HepG2 (cell line): ENCODE results near the gene SCGB1D1. TPM values are rescaled to one million over a fixed set of nuclear protein-coding genes. Genes with fewer than 3 reads are reported as not detected.

Source experiments
- ATAC-seq: fragments of 200-7000 bp; cut with Tn5 transposase; 3 replicates; pipeline ENCODE4 v1.9.1; 2020; ENCODE audit warnings: mild to moderate bottlenecking, moderate library complexity
- BruUV-seq: library from RNA; stranded (reverse); fragments of 400-500 nt; replicated peaks from 2 replicates; lab custom pipeline; 2021; lab: Mats Ljungman, UMichigan
- CTCF ChIA-PET: fragments of 300-600 bp; formaldehyde crosslinking; extraction: SDS; loops from one replicate; lab custom pipeline; 2021; ENCODE audit warnings: low total read pairs, inconsistent platforms, low intra/inter-chr PET ratio; lab: Yijun Ruan, JAX
- POLR2A ChIA-PET: fragments of 350-600 bp; sonication (Branson Sonifier 250); formaldehyde crosslinking; loops from one replicate; lab custom pipeline; 2020; ENCODE audit warnings: antibody characterized with exemption, inconsistent platforms; lab: Yijun Ruan, JAX
- DNase-seq: peaks from one replicate; pipeline ENCODE4 v3.0.0-alpha.2; 2015; ENCODE audit warnings: low spot score
- FAIRE-seq: peaks from 3 replicates; lab custom pipeline; 2011; peaks lifted over from hg19 to GRCh38; lab: Jason Lieb, UNC
- H2AFZ ChIP-seq: one replicate; pipeline ENCODE4 v1.6.1; 2011; ENCODE audit warnings: low read length, inconsistent platforms
- H3K27ac ChIP-seq: fragments of 300-600 bp; 3 replicates; pipeline ENCODE4 v1.8.0; 2011; ENCODE audit warnings: mixed run types, mild to moderate bottlenecking, mixed read lengths, low read length, inconsistent platforms; ENCODE audit not compliant: insufficient read depth; ENCODE audit errors: extremely low read length
- H3K27me3 ChIP-seq, 2 experiments: fragments of 200-600 bp in 1 of 2; 2 replicates in 1 of 2; 3 replicates in 1 of 2; pipeline versions ENCODE4 v1.6.0 to v1.8.0; 2011; ENCODE audit warnings: low read length in 2 of 2, mild to moderate bottlenecking in 2 of 2, moderate library complexity in 2 of 2, inconsistent platforms in 1 of 2; ENCODE audit not compliant: insufficient read depth in 2 of 2, control insufficient read depth in 1 of 2
- H3K36me3 ChIP-seq, 2 experiments: fragments of 200-600 bp in 1 of 2; replicated peaks in 1 of 2; 2 replicates in 1 of 2; 3 replicates in 1 of 2; pipeline versions ENCODE4 v1.5.1 to v1.8.0; 2011; ENCODE audit warnings: low read length in 2 of 2, inconsistent platforms in 1 of 2; ENCODE audit not compliant: insufficient read depth in 2 of 2, control insufficient read depth in 1 of 2
- H3K4me1 ChIP-seq: 2 replicates; pipeline ENCODE4 v1.5.1; 2012; ENCODE audit warnings: low read length, inconsistent platforms; ENCODE audit not compliant: insufficient read depth
- H3K4me2 ChIP-seq: 2 replicates; pipeline ENCODE4 v1.6.0; 2011; ENCODE audit warnings: low read depth, low read length, inconsistent platforms
- H3K4me3 ChIP-seq, 3 experiments: fragments of 200-600 bp in 1 of 3; sonication (generic), shearing (Covaris generic) in 1 of 3; replicated peaks in 1 of 3; 2 replicates each; pipeline ENCODE4 v1.5.1; 2011 to 2016; ENCODE audit warnings: low read length in 3 of 3, inconsistent platforms in 2 of 3, low read depth in 2 of 3, mild to moderate bottlenecking in 2 of 3, control low read depth in 1 of 3, mixed read lengths in 1 of 3; ENCODE audit not compliant: insufficient read depth in 1 of 3
- H3K79me2 ChIP-seq: one replicate; pipeline ENCODE4 v1.6.1; 2011; ENCODE audit warnings: low read length, inconsistent platforms; ENCODE audit not compliant: insufficient read depth
- H3K9ac ChIP-seq: 2 replicates; pipeline ENCODE4 v1.6.0; 2011; ENCODE audit warnings: mild to moderate bottlenecking, low read depth, low read length, inconsistent platforms; ENCODE audit not compliant: insufficient read depth
- H3K9me3 ChIP-seq: 2 replicates; pipeline ENCODE4 v1.5.1; 2012; ENCODE audit warnings: mild to moderate bottlenecking, low read length
- H4K20me1 ChIP-seq: 2 replicates; pipeline ENCODE4 v1.6.0; 2011; ENCODE audit warnings: inconsistent platforms, mild to moderate bottlenecking, low read length, moderate library complexity; ENCODE audit not compliant: insufficient read depth
- AGO2 ChIP-seq: fragments of 200-400 bp; formaldehyde crosslinking; optimal IDR thresholded peaks from 2 replicates; pipeline ENCODE3; 2017; ENCODE audit warnings: mild to moderate bottlenecking, low read depth, low read length, moderate library complexity
- FOXO1 ChIP-seq: sonication (generic); formaldehyde crosslinking; IDR thresholded peaks from 2 replicates; pipeline ENCODE4 v1.4.0; 2020; ENCODE audit warnings: missing genetic modification reagents
- GATAD1 ChIP-seq: IDR thresholded peaks from 2 replicates; pipeline ENCODE4 v1.6.1; 2016; ENCODE audit warnings: missing genetic modification reagents, missing compliant biosample characterization
- GTF3A ChIP-seq: sonication (generic); formaldehyde crosslinking; conservative IDR thresholded peaks from 2 replicates; pipeline ENCODE4 v1.4.0; 2020; ENCODE audit warnings: mild to moderate bottlenecking, missing genetic modification reagents
- NR2F2 ChIP-seq: IDR thresholded peaks from 2 replicates; pipeline ENCODE4 v1.6.1; 2012; ENCODE audit warnings: low read depth, inconsistent platforms, borderline replicate concordance
- PITX1 ChIP-seq: sonication (generic); formaldehyde crosslinking; IDR thresholded peaks from 2 replicates; pipeline ENCODE4 v1.5.1; 2020; ENCODE audit warnings: mild to moderate bottlenecking, missing genetic modification reagents
- SRSF4 ChIP-seq: fragments of 200-400 bp; formaldehyde crosslinking; IDR thresholded peaks from one replicate; pipeline ENCODE4 v1.6.1; 2018; ENCODE audit warnings: mild to moderate bottlenecking, low read depth, low read length, moderate library complexity; ENCODE audit not compliant: poor library complexity, severe bottlenecking
- ZNF496 ChIP-seq: sonication (generic); formaldehyde crosslinking; IDR thresholded peaks from 2 replicates; pipeline ENCODE4 v1.8.1; 2023; ENCODE audit warnings: mild to moderate bottlenecking, moderate library complexity, missing genetic modification reagents; ENCODE audit not compliant: insufficient replicate concordance
- WGBS: methylation state at CpG from one replicate; pipeline ENCODE4 v1.1.6; 2017; ENCODE audit warnings: low lambda C conversion rate; 5-methylcytosine and 5-hydroxymethylcytosine counted together
- in situ Hi-C: cut with HindIII; loops from 2 replicates; pipeline ENCODE4 v1.10.0; 2017; ENCODE audit warnings: low pct_unique_long_range_greater_than_20kb; ENCODE audit not compliant: extremely low pct_ligation_motif_present
- intact Hi-C: fragments of 100-400 bp; cut with micrococcal nuclease; formaldehyde crosslinking; loops from one replicate; pipeline ENCODE4 v1.10.0; 2022; ENCODE audit not compliant: unreplicated experiment
- polyA plus RNA-seq, 8 experiments: library from polyadenylated mRNA; depleted of rRNA in 3 of 8; stranded (reverse) in 7 of 8; unstranded in 1 of 8; fragments of >200 nt; fragmentation: Illumina TruSeq in 4 of 8; extraction: Trizol in 4 of 8; gene quantifications; 2 replicates each; pipeline versions ENCODE4 v1.2.1 to v1.2.3, GENCODE V29; 2011 to 2016; ENCODE audit warnings: low read depth in 4 of 8, missing spikeins in 1 of 8, mixed read lengths in 1 of 8; ENCODE audit not compliant: insufficient read depth in 1 of 8
- total RNA-seq, 5 experiments: library from RNA; depleted of rRNA; stranded (reverse); fragments of >200 nt; fragmentation: Illumina TruSeq; extraction: Trizol; gene quantifications; 2 replicates each; pipeline ENCODE4 v1.2.3, GENCODE V29; 2016; ENCODE audit warnings: low read depth in 1 of 5
- TF ChIP-seq, protein P1 (sequence below): sonication (generic); formaldehyde crosslinking; IDR thresholded peaks from 2 replicates; pipeline ENCODE4 v1.4.0; 2020; ENCODE audit warnings: mild to moderate bottlenecking, missing genetic modification reagents

SCGB1D1 gene
- total and polyA plus RNA-seq, 2 of the 13 experiments (the other 11 are each of a cell fraction or from before 2014, with no cell fraction given), result not detected

DNA sequence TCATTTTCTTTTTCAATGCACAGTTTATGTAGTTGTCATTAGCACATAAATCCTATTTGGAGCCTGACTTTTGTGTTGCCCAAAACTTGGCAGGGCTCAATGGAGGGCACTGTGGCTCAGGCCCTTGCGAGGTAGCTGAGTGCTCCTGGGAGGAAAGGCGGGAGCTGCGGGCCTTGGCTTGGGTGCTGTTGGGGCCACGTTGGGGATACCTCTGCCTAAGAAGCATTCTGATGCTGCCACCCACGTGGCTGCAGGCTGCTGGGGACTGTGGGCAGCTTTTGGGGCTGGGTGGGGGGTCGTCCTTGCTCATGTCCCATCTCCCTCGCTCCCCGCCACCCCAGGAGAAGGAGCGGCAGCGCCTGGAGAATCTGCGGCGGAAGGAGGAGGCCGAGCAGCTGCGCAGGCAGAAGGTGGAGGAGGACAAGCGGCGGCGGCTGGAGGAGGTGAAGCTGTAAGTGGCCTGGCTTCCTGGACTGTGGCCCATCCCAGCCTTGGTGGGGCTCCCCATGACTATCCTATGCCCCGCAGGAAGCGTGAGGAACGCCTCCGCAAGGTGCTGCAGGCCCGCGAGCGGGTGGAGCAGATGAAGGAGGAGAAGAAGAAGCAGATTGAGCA lies 45.3 kb upstream of the SCGB1D1 start:
- ChIA-PET POLR2A (no interaction called here), CTCF (no interaction called here)
- Histone ChIP-seq H3K36me3 (peaks cover 43 to 86% of the 10 kb centered on the region in 2 experiments; a peak in 4 of 5 replicates), H3K4me2 (no peak overlapping the region), H3K27me3 (no peaks in the 10 kb centered on the region), H3K4me1 (no peaks in the 10 kb centered on the region), H3K9me3 (no peaks in the 10 kb centered on the region), H2AFZ (no peak overlapping the region), H3K27ac (no peak overlapping the region), H3K4me3 (no peak overlapping the region), H3K9ac (no peak overlapping the region), H3K79me2 (no peaks in the 10 kb centered on the region), H4K20me1 (no peaks in the 10 kb centered on the region)
- DNase-seq, result no peak
- WGBS, result over 99% methylated on average over 21 of the region's 24 CpGs
- TF ChIP-seq ZNF496 (CRISPR knock-in tag) (no peak), SRSF4 (no peak), PITX1 (CRISPR knock-in tag) (no peak), GTF3A (CRISPR knock-in tag) (no peak), GATAD1 (no peak)
- TF ChIP-seq, protein P1, sequence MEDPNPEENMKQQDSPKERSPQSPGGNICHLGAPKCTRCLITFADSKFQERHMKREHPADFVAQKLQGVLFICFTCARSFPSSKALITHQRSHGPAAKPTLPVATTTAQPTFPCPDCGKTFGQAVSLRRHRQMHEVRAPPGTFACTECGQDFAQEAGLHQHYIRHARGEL (CRISPR knock-in tag), result no peak
- FAIRE-seq, result no peak
- no TSS peak for BruUV-seq
- ATAC-seq, result no peak
- intact Hi-C loops, result no loop called here
- in situ Hi-C loops, result no loop called here

DNA sequence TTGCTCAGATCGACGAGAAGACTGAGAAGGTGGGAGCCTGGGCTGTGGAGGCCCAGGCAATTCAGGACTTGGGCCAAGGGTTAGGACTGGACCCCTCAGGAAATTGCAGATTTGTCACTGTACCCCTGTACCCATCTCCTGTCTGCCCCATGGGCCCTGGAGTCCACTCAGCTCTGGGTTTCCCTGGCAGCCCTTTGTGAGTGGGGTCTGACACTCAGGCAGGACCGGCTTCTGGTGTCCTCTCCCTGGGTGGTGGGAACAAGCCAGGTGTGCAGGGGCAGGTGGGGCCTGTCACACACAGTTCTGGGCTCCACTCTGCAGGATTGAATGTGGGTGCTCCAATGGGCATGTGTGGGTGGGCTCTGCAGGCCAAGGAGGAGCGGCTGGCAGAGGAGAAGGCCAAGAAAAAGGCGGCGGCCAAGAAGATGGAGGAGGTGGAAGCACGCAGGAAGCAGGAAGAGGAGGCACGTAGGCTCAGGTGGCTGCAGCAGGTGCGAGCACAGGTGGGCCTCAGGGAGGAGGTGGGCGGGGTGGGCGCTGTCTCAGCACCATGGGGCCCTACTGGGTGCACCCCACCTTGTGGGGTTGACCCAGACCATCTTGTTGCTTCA lies 44.6 kb upstream of the SCGB1D1 start:
- H3K4me1 ChIP-seq, result no peaks in the 10 kb centered on the region
- ChIA-PET POLR2A (no interaction called here), CTCF (no interaction called here)
- no peaks in the 10 kb centered on the region for H3K27me3 ChIP-seq
- no peak for ATAC-seq
- H3K4me2 ChIP-seq, result no peak overlapping the region
- FAIRE-seq, result no peak
- intact Hi-C loops, result no loop called here
- no peaks in the 10 kb centered on the region for H3K9me3 ChIP-seq
- H3K36me3 ChIP-seq, result peaks cover 46 to 86% of the 10 kb centered on the region in 2 experiments; a peak in 4 of 5 replicates
- TF ChIP-seq AGO2 (peak; percentile 25), NR2F2 (no peak), FOXO1 (CRISPR knock-in tag) (no peak)
- no peak overlapping the region for H3K9ac ChIP-seq
- no peak overlapping the region for H3K27ac ChIP-seq
- WGBS, result 98% methylated on average over 10 of the region's 11 CpGs
- no peaks in the 10 kb centered on the region for H4K20me1 ChIP-seq
- no peaks in the 10 kb centered on the region for H3K79me2 ChIP-seq
- in situ Hi-C loops, result no loop called here
- DNase-seq, result no peak
- no peak overlapping the region for H2AFZ ChIP-seq
- no TSS peak for BruUV-seq
- H3K4me3 ChIP-seq, result no peak overlapping the region
